Caco-2 (cell line): ENCODE data around the gene PRKAG2. TPM values are rescaled to one million over a fixed set of nuclear protein-coding genes. Genes with fewer than 3 reads are reported as not detected.

ENCODE experiments used
- BruUV-seq: library from RNA; stranded (reverse); fragments of 400-500 nt; replicated peaks from 2 replicates; lab custom pipeline; 2021; lab: Mats Ljungman, UMichigan
- CTCF ChIA-PET: fragments of 300-600 bp; sonication (Branson Sonifier 250); formaldehyde crosslinking; loops from one replicate; lab custom pipeline; 2022; ENCODE audit warnings: antibody characterized with exemption; lab: Charles Lee
- POLR2A ChIA-PET: fragments of 300-600 bp; sonication (Branson Sonifier 250); formaldehyde crosslinking; loops from one replicate; lab custom pipeline; 2022; ENCODE audit warnings: antibody characterized with exemption; lab: Charles Lee
- DNase-seq, 2 experiments: peaks; one replicate each; pipeline versions ENCODE4 v3.0.0 to v3.0.0-alpha.2; 2020 to 2022
- H3K27me3 ChIP-seq: replicated peaks from 2 replicates; pipeline ENCODE4 v1.6.0; 2011; ENCODE audit warnings: low read length; ENCODE audit not compliant: control insufficient read depth, insufficient read depth
- H3K36me3 ChIP-seq: 2 replicates; pipeline ENCODE4 v1.5.1; 2011; ENCODE audit warnings: low read length; ENCODE audit not compliant: control insufficient read depth, insufficient read depth
- H3K4me1 ChIP-seq: fragments of 250-450 bp; sonication (Bioruptor Pico); 2 replicates; pipeline ENCODE4 v1.5.1; 2020; ENCODE audit warnings: mild to moderate bottlenecking
- H3K4me3 ChIP-seq: 2 replicates; pipeline ENCODE4 v1.5.1; 2011; ENCODE audit warnings: low read depth, mild to moderate bottlenecking, control low read depth, low read length
- H3K9me3 ChIP-seq: fragments of 250-450 bp; sonication (Bioruptor Pico); 2 replicates; pipeline ENCODE4 v1.5.1; 2020; ENCODE audit warnings: mild to moderate bottlenecking, moderate library complexity
- H3K27ac Mint-ChIP-seq: one replicate; pipeline ENCODE4 v1.8.0; 2022; ENCODE audit warnings: mixed read lengths; ENCODE audit not compliant: unreplicated experiment
- H3K27me3 Mint-ChIP-seq: one replicate; pipeline ENCODE4 v1.8.0; 2022; ENCODE audit warnings: mixed read lengths; ENCODE audit not compliant: insufficient read depth, unreplicated experiment
- H3K36me3 Mint-ChIP-seq: one replicate; pipeline ENCODE4 v1.8.0; 2022; ENCODE audit warnings: mild to moderate bottlenecking, mixed read lengths; ENCODE audit not compliant: insufficient read depth, unreplicated experiment
- H3K4me1 Mint-ChIP-seq: one replicate; pipeline ENCODE4 v1.8.0; 2022; ENCODE audit warnings: low read depth, mixed read lengths; ENCODE audit not compliant: unreplicated experiment
- H3K4me3 Mint-ChIP-seq: one replicate; pipeline ENCODE4 v1.8.0; 2022; ENCODE audit warnings: mild to moderate bottlenecking, moderate library complexity, mixed read lengths; ENCODE audit not compliant: unreplicated experiment
- H3K9me3 Mint-ChIP-seq: one replicate; pipeline ENCODE4 v1.8.0; 2022; ENCODE audit warnings: mixed read lengths; ENCODE audit not compliant: unreplicated experiment
- intact Hi-C: fragments of 100-400 bp; cut with micrococcal nuclease; formaldehyde crosslinking; loops from one replicate; pipeline ENCODE4 v1.10.0; 2022; ENCODE audit not compliant: unreplicated experiment
- total RNA-seq: library from RNA; stranded (reverse); gene quantifications from 2 replicates; pipeline ENCODE4 v1.2.3, GENCODE V29; 2022
- TF ChIP-seq, protein P1 (sequence below), 2 experiments: fragments of 200-600 bp in 1 of 2; IDR thresholded peaks; 1 replicate in 1 of 2; 2 replicates in 1 of 2; pipeline versions ENCODE4 v1.5.1 to v1.8.0; 2011 to 2022; ENCODE audit warnings: antibody characterized with exemption in 1 of 2, control low read depth in 1 of 2, inconsistent platforms in 1 of 2, low read depth in 1 of 2, low read length in 1 of 2, mild to moderate bottlenecking in 1 of 2, moderate library complexity in 1 of 2; ENCODE audit not compliant: insufficient read depth in 1 of 2, severe bottlenecking in 1 of 2, unreplicated experiment in 1 of 2

Gene PRKAG2
- total RNA-seq, 1 experiment from 2014 or later = 15.9 TPM

DNA sequence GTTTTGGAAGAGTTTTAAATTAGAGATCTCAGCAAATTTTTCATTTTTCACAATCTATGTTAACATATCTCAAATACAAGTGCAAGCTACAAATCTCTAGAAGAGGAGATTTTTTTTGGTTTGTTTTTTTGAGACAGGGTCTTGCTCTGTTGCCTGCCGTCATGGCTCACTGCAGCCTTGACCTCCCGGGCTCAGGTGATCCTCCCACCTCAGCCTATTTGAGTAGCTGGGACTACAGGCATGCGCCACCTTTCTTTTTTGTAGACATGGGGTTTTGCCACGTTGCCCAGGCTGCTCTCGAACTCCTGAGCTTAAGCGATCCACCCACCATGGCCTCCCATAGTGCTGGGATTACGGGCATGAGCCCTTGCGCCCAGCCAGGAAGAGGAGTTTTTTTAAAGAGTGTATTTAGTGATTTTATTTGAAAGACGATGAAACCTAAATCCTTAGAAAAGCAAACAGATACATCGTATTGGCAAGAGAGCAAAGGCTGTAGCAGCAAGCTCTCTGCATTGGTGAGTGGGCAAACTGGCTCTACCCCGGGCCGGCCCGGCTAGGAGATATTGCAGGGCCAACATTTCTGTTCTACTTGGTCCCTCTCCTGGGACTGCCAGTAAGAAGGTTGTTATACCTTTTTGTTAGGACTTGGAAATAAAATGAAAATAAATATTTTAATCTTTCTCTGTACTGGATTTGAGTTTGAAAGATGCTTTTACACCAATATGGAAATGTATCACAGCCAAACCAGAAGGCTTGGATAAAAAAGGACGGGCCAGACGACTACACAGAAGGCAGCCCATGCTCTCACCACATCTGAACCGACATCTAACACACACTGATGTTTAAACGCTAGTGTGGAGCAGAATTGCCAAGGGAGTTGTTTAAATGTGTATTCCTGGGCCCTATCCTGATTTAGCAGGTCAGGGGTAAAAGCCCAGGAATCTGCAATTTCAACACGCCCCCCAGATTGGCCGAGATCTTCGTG lies 307.7 kb downstream of the PRKAG2 start:
- no TSS peak for BruUV-seq
- TF ChIP-seq, protein P1, sequence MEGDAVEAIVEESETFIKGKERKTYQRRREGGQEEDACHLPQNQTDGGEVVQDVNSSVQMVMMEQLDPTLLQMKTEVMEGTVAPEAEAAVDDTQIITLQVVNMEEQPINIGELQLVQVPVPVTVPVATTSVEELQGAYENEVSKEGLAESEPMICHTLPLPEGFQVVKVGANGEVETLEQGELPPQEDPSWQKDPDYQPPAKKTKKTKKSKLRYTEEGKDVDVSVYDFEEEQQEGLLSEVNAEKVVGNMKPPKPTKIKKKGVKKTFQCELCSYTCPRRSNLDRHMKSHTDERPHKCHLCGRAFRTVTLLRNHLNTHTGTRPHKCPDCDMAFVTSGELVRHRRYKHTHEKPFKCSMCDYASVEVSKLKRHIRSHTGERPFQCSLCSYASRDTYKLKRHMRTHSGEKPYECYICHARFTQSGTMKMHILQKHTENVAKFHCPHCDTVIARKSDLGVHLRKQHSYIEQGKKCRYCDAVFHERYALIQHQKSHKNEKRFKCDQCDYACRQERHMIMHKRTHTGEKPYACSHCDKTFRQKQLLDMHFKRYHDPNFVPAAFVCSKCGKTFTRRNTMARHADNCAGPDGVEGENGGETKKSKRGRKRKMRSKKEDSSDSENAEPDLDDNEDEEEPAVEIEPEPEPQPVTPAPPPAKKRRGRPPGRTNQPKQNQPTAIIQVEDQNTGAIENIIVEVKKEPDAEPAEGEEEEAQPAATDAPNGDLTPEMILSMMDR (IDR thresholded peaks at IDR 0.05; ENCODE audit: insufficient read depth in 1 of 2, low read depth in 1 of 2, low read length in 1 of 2, severe bottlenecking in 1 of 2, unreplicated experiment in 1 of 2) = no peak
- H3K36me3 ChIP-seq = no peaks in the 10 kb centered on the region
- ChIA-PET CTCF (no interaction called here), POLR2A (no interaction called here)
- no peaks in the 10 kb centered on the region for H3K27me3 ChIP-seq
- no peak overlapping the region for H3K4me3 ChIP-seq
- intact Hi-C loops = no loop called here
- H3K9me3 ChIP-seq = no peaks in the 10 kb centered on the region
- Mint-ChIP-seq H3K4me1 (no peaks in the 10 kb centered on the region), H3K27ac (no peak overlapping the region), H3K4me3 (no peak overlapping the region), H3K36me3 (no peaks in the 10 kb centered on the region), H3K9me3 (no peaks in the 10 kb centered on the region), H3K27me3 (no peaks in the 10 kb centered on the region)
- no peak for DNase-seq
- no peaks in the 10 kb centered on the region for H3K4me1 ChIP-seq

DNA sequence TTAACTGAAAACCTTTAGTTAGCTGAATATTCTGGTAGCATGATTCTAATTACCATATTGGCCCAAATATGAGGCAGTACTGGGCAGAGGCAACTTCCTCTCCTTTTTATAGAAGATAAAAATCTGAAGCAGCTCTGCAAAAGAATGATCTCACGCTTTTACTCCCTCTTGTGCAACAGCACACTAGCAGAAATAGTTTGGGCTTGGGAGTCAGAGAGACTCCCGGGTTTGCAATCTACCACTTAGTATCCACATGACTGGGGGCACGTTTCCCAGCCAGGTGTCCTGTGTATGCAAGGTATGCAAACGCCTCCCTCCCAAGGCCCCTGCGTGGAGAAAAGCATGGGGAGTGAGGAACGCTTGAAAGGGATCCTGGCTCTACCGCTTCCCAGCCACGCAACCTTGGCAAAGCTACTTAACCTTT lies 310.0 kb downstream of the PRKAG2 start:
- Histone ChIP-seq H3K9me3 (no peaks in the 10 kb centered on the region), H3K27me3 (no peaks in the 10 kb centered on the region), H3K4me1 (no peaks in the 10 kb centered on the region), H3K36me3 (no peaks in the 10 kb centered on the region), H3K4me3 (no peak overlapping the region)
- no peak for DNase-seq
- CTCF ChIA-PET = no interaction called here
- no TSS peak for BruUV-seq
- TF ChIP-seq, protein P1 (IDR thresholded peaks at IDR 0.05; ENCODE audit: insufficient read depth in 1 of 2, low read depth in 1 of 2, low read length in 1 of 2, severe bottlenecking in 1 of 2, unreplicated experiment in 1 of 2) = no peak
- POLR2A ChIA-PET = no interaction called here
- intact Hi-C loops = no loop called here
- no peaks in the 10 kb centered on the region for H3K27me3 Mint-ChIP-seq
- H3K36me3 Mint-ChIP-seq = no peaks in the 10 kb centered on the region
- no peak overlapping the region for H3K4me3 Mint-ChIP-seq
- H3K9me3 Mint-ChIP-seq = no peaks in the 10 kb centered on the region
- no peak overlapping the region for H3K27ac Mint-ChIP-seq
- no peaks in the 10 kb centered on the region for H3K4me1 Mint-ChIP-seq

DNA sequence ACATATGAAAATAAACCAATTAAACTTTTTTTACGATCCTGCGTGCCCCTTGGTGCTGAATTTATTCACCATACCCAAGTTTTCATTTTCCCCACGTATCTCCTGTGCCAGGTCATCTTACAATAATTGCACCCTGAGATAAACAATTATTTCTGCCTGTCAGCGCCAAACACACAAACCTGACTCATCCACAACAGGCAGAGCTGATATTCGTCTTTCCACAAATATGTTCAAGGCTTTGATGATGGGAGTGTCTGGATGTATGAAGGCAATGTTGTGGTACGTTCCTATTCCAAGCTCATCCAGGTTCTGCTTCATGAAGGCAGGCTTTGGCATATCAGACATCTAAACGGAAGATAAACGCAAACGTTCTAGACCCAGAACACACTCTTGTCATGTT lies 311.4 kb downstream of the PRKAG2 start:
- no peaks in the 10 kb centered on the region for H3K36me3 Mint-ChIP-seq
- BruUV-seq = no TSS peak
- H3K27me3 Mint-ChIP-seq = no peaks in the 10 kb centered on the region
- intact Hi-C loops = no loop called here
- Histone ChIP-seq H3K36me3 (no peaks in the 10 kb centered on the region), H3K9me3 (no peaks in the 10 kb centered on the region), H3K4me3 (no peak overlapping the region), H3K4me1 (no peaks in the 10 kb centered on the region), H3K27me3 (no peaks in the 10 kb centered on the region)
- CTCF ChIA-PET = no interaction called here
- no peaks in the 10 kb centered on the region for H3K4me1 Mint-ChIP-seq
- TF ChIP-seq, protein P1 (IDR thresholded peaks at IDR 0.05; ENCODE audit: insufficient read depth in 1 of 2, low read depth in 1 of 2, low read length in 1 of 2, severe bottlenecking in 1 of 2, unreplicated experiment in 1 of 2) = no peak
- H3K27ac Mint-ChIP-seq = no peak overlapping the region
- DNase-seq = no peak
- POLR2A ChIA-PET = no interaction called here
- no peaks in the 10 kb centered on the region for H3K9me3 Mint-ChIP-seq
- no peak overlapping the region for H3K4me3 Mint-ChIP-seq
